ENCODE measurements around the gene CIRBP. TPM values are rescaled to one million over a fixed set of nuclear protein-coding genes. Genes with fewer than 3 reads are reported as not detected.

Gene CIRBP
- total RNA-seq, 1 donor from 2014 or later = 341 TPM

DNA sequence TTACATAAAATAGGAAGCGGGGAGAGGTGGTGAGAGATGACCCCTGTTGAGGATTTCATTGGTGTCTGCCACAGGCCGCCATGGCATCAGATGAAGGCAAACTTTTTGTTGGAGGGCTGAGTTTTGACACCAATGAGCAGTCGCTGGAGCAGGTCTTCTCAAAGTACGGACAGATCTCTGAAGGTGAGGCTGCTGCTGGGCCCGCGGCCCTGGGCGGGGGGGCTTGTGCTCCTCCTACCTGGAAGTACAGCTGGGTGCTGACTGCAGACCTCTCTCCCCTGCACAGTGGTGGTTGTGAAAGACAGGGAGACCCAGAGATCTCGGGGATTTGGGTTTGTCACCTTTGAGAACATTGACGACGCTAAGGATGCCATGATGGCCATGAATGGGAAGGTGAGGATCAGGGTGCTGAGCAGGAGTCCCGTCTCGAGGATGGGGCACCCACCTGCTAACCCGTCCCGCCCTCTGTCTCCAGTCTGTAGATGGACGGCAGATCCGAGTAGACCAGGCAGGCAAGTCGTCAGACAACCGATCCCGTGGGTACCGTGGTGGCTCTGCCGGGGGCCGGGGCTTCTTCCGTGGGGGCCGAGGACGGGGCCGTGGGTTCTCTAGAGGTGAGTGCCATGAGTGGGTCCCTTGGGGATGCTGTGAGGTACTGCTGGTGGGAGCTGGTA is 1.9 kb downstream of the CIRBP start:
- no peak for DNase-seq
- Mint-ChIP-seq H3K36me3 (ENCODE audit: unreplicated experiment) (no peaks in the 10 kb centered on the region), H3K27me3 (ENCODE audit: unreplicated experiment) (peaks cover 20% of the 10 kb centered on the region), H3K9me3 (ENCODE audit: unreplicated experiment) (peaks cover 22% of the 10 kb centered on the region), H3K27ac (ENCODE audit: unreplicated experiment) (peak overlapping the region; percentile 73), H3K4me3 (ENCODE audit: unreplicated experiment) (peak overlapping the region; percentile 89), H3K4me1 (ENCODE audit: low read depth, unreplicated experiment) (peaks cover 35% of the 10 kb centered on the region)
- TF ChIP-seq, protein P1, sequence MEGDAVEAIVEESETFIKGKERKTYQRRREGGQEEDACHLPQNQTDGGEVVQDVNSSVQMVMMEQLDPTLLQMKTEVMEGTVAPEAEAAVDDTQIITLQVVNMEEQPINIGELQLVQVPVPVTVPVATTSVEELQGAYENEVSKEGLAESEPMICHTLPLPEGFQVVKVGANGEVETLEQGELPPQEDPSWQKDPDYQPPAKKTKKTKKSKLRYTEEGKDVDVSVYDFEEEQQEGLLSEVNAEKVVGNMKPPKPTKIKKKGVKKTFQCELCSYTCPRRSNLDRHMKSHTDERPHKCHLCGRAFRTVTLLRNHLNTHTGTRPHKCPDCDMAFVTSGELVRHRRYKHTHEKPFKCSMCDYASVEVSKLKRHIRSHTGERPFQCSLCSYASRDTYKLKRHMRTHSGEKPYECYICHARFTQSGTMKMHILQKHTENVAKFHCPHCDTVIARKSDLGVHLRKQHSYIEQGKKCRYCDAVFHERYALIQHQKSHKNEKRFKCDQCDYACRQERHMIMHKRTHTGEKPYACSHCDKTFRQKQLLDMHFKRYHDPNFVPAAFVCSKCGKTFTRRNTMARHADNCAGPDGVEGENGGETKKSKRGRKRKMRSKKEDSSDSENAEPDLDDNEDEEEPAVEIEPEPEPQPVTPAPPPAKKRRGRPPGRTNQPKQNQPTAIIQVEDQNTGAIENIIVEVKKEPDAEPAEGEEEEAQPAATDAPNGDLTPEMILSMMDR (IDR thresholded peaks at IDR 0.05; ENCODE audit: partially characterized antibody, unreplicated experiment) = no peak

DNA sequence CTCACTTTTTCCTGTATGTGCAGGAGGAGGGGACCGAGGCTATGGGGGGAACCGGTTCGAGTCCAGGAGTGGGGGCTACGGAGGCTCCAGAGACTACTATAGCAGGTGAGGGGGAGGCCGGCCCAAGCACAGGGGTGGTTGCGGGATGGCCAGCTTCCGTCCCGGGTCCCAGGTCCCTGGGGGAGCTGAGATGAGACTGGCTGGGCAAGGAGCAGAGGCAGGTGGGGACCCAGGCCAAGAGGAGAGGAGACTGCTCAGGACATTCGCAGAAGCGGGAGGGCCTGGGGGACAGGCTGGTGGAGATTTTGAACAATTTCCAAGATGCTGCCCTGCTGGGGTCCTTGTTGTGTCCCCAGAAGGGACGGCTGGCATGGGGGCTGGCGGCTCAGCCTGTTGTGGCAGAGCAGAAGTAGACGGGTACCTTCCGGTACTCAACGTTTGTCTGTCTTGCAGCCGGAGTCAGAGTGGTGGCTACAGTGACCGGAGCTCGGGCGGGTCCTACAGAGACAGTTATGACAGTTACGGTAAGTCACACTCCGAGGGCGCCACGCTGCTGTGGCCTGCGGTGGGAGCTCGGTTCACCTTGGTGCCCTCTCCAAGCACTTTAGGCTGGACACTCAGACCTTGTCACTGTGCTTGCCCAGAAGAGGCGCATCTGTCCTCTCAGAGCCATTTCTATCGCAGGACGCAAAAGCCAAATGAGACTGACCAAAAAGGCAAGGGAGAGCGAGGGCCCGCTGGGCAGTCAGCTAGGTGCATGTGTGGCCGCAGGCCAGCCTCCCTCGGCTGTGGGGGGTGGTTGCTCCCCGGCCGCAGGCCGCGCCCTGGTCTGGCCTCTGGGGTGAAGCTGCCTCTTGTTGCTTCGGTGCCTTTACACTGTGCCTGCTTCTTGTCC is 2.6 kb downstream of the CIRBP start:
- Mint-ChIP-seq H3K9me3 (ENCODE audit: unreplicated experiment) (peaks cover 22% of the 10 kb centered on the region), H3K27me3 (ENCODE audit: unreplicated experiment) (peaks cover 20% of the 10 kb centered on the region), H3K36me3 (ENCODE audit: unreplicated experiment) (no peaks in the 10 kb centered on the region), H3K4me3 (ENCODE audit: unreplicated experiment) (peak overlapping the region; percentile 89), H3K4me1 (ENCODE audit: low read depth, unreplicated experiment) (peaks cover 34% of the 10 kb centered on the region), H3K27ac (ENCODE audit: unreplicated experiment) (peak overlapping the region; percentile 55)
- no peak for DNase-seq
- TF ChIP-seq, protein P1 (IDR thresholded peaks at IDR 0.05; ENCODE audit: partially characterized antibody, unreplicated experiment) = no peak

DNA sequence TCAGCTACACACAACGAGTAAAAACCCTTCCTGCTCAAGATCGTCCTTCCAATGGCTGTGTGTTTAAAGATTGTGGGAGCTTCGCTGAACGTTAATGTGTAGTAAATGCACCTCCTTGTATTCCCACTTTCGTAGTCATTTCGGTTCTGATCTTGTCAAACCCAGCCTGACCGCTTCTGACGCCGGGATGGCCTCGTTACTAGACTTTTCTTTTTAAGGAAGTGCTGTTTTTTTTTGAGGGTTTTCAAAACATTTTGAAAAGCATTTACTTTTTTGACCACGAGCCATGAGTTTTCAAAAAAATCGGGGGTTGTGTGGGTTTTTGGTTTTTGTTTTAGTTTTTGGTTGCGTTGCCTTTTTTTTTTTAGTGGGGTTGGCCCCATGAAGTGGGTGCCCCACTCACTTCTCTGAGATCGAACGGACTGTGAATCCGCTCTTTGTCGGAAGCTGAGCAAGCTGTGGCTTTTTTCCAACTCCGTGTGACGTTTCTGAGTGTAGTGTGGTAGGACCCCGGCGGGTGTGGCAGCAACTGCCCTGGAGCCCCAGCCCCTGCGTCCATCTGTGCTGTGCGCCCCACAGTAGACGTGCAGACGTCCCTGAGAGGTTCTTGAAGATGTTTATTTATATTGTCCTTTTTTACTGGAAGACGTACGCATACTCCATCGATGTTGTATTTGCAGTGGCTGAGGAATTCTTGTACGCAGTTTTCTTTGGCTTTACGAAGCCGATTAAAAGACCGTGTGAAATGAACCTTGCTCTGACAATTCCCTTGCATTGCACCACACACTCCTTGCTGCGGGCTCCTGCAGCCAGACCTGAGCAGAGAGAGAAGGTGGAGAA is 3.5 kb downstream of the CIRBP start:
- peak overlapping the region; percentile 71 for H3K4me3 Mint-ChIP-seq (ENCODE audit: unreplicated experiment)
- no peak for DNase-seq
- peaks cover 22% of the 10 kb centered on the region for H3K9me3 Mint-ChIP-seq (ENCODE audit: unreplicated experiment)
- H3K27ac Mint-ChIP-seq (ENCODE audit: unreplicated experiment) = peak overlapping the region; percentile 75
- peaks cover 30% of the 10 kb centered on the region for H3K4me1 Mint-ChIP-seq (ENCODE audit: low read depth, unreplicated experiment)
- TF ChIP-seq, protein P1 (IDR thresholded peaks at IDR 0.05; ENCODE audit: partially characterized antibody, unreplicated experiment) = no peak
- no peaks in the 10 kb centered on the region for H3K36me3 Mint-ChIP-seq (ENCODE audit: unreplicated experiment)
- peaks cover 20% of the 10 kb centered on the region for H3K27me3 Mint-ChIP-seq (ENCODE audit: unreplicated experiment)

DNA sequence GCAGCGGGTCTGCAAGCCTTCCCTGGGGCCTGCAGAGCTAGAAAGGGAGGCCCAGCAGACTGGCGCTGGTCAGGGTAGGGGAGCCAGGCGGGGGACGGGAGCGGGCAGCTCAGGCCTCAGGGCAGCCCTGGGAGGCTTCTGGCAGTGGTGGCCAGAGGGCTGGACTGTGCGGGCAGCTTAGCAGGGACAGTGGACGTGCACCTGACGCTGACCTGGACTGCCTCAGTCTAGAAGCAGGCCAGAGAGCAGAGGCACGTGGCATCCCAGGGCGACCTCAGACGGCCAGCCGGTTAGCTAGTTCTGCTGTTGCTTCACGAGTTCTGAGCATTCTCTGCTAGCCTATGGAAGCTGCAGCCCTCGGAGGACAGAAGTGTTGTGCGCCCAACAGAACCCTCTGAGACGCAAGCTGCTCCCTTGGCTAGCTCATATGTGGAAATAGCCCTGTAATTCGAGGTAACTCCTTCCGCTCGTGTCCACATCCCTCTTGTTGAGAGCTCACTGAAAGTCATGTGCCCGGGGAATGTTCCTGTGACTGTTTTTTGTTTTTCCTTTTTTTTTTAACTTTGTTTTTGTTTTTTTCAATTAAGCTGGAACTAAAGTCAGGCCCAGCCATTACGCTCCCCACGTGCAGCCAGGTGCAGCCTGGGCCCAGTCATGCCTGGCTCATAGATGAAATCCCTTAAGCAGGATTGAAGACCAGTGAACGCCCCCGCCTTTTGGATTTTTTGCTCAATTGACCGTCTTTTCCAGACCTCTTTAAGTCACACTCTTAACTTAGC is 4.3 kb downstream of the CIRBP start:
- Mint-ChIP-seq H3K27ac (ENCODE audit: unreplicated experiment) (peak overlapping the region; percentile 76), H3K4me1 (ENCODE audit: low read depth, unreplicated experiment) (peaks cover 30% of the 10 kb centered on the region), H3K36me3 (ENCODE audit: unreplicated experiment) (no peaks in the 10 kb centered on the region)

More for the DNA sequence above, 4.3 kb downstream of the CIRBP start:
- peak overlapping the region; percentile 71 for H3K4me3 Mint-ChIP-seq (ENCODE audit: unreplicated experiment)
- DNase-seq = no peak
- TF ChIP-seq, protein P1 (IDR thresholded peaks at IDR 0.05; ENCODE audit: partially characterized antibody, unreplicated experiment) = no peak
- H3K27me3 Mint-ChIP-seq (ENCODE audit: unreplicated experiment) = peaks cover 20% of the 10 kb centered on the region
- peaks cover 22% of the 10 kb centered on the region for H3K9me3 Mint-ChIP-seq (ENCODE audit: unreplicated experiment)

All from glutamatergic neuron (in vitro differentiated cells).